IMR-90 (cell line): ENCODE results near the gene ZFP36L1. TPM values are rescaled to one million over a fixed set of nuclear protein-coding genes. Genes with fewer than 3 reads are reported as not detected.

ENCODE experiments used
- ATAC-seq: fragments of 200-7000 bp; cut with Tn5 transposase; 2 replicates; pipeline ENCODE4 v1.9.1; 2020; ENCODE audit warnings: low read depth, mild to moderate bottlenecking, moderate library complexity
- BruUV-seq: library from RNA; stranded (reverse); fragments of 400-500 nt; replicated peaks from 2 replicates; lab custom pipeline; 2021; lab: Mats Ljungman, UMichigan
- CTCF ChIA-PET: fragments of 300-600 bp; formaldehyde crosslinking; extraction: SDS; loops from one replicate; lab custom pipeline; 2021; ENCODE audit warnings: antibody characterized with exemption; lab: Yijun Ruan, JAX
- POLR2A ChIA-PET: fragments of 300-600 bp; sonication (Branson Sonifier 250); formaldehyde crosslinking; loops from one replicate; lab custom pipeline; 2022; ENCODE audit warnings: antibody characterized with exemption; ENCODE audit not compliant: unreplicated experiment; lab: Charles Lee
- DNase-seq: peaks from one replicate; pipeline ENCODE4 v3.0.0; 2013
- H2AFZ ChIP-seq: replicated peaks from 2 replicates; pipeline ENCODE3; 2013; ENCODE audit warnings: low read length, mild to moderate bottlenecking; ENCODE audit not compliant: poor library complexity
- H2AK5ac ChIP-seq: 2 replicates; pipeline ENCODE4 v1.6.1; 2013; ENCODE audit warnings: low read depth, low read length, inconsistent platforms
- H2AK9ac ChIP-seq: replicated peaks from 2 replicates; pipeline ENCODE3; 2013; ENCODE audit warnings: mild to moderate bottlenecking, low read depth, low read length, moderate library complexity; ENCODE audit not compliant: poor library complexity
- H2BK120ac ChIP-seq: 2 replicates; pipeline ENCODE4 v1.6.1; 2013; ENCODE audit warnings: low read depth, low read length, inconsistent platforms
- H2BK15ac ChIP-seq: 3 replicates; pipeline ENCODE4 v1.6.1; 2013; ENCODE audit warnings: low read depth, low read length, inconsistent platforms
- H2BK20ac ChIP-seq: 2 replicates; pipeline ENCODE4 v1.6.1; 2013; ENCODE audit warnings: low read depth, mild to moderate bottlenecking, inconsistent platforms, low read length, moderate library complexity
- H2BK5ac ChIP-seq: 2 replicates; pipeline ENCODE4 v1.6.1; 2013; ENCODE audit warnings: mild to moderate bottlenecking, low read depth, low read length, inconsistent platforms; ENCODE audit not compliant: poor library complexity, severe bottlenecking
- H3K14ac ChIP-seq: replicated peaks from 2 replicates; pipeline ENCODE4 v1.6.1; 2013; ENCODE audit warnings: low read depth, low read length, inconsistent platforms
- H3K18ac ChIP-seq: 2 replicates; pipeline ENCODE4 v1.6.1; 2013; ENCODE audit warnings: low read depth, low read length, control low read depth
- H3K23ac ChIP-seq: 2 replicates; pipeline ENCODE4 v1.6.1; 2013; ENCODE audit warnings: low read depth, low read length, inconsistent platforms
- H3K27ac ChIP-seq: 2 replicates; pipeline ENCODE4 v1.5.1; 2013; ENCODE audit warnings: mild to moderate bottlenecking, control low read depth, low read length; ENCODE audit not compliant: insufficient read depth
- H3K27me3 ChIP-seq: 2 replicates; pipeline ENCODE4 v1.6.1; 2013; ENCODE audit warnings: low read length; ENCODE audit not compliant: control insufficient read depth, insufficient read depth
- H3K36me3 ChIP-seq: 2 replicates; pipeline ENCODE4 v1.6.1; 2013; ENCODE audit warnings: low read length, mixed read lengths; ENCODE audit not compliant: control insufficient read depth, insufficient read depth
- H3K4ac ChIP-seq: 2 replicates; pipeline ENCODE4 v1.6.1; 2013; ENCODE audit warnings: low read depth, low read length, inconsistent platforms
- H3K4me1 ChIP-seq: 2 replicates; pipeline ENCODE4 v1.6.1; 2013; ENCODE audit warnings: low read length, mixed read lengths; ENCODE audit not compliant: control insufficient read depth, insufficient read depth
- H3K4me2 ChIP-seq: 2 replicates; pipeline ENCODE4 v1.6.1; 2013; ENCODE audit warnings: low read depth, mild to moderate bottlenecking, control low read depth, low read length, moderate library complexity
- H3K4me3 ChIP-seq: 2 replicates; pipeline ENCODE4 v1.5.1; 2013; ENCODE audit warnings: low read depth, mild to moderate bottlenecking, control low read depth, low read length, moderate library complexity; ENCODE audit not compliant: insufficient read depth
- H3K56ac ChIP-seq: 2 replicates; pipeline ENCODE4 v1.6.1; 2013; ENCODE audit warnings: low read length, inconsistent platforms; ENCODE audit not compliant: insufficient read depth; ENCODE audit errors: extremely low read depth
- H3K79me1 ChIP-seq, 2 experiments: 2 replicates each; pipeline ENCODE4 v1.6.1; 2013; ENCODE audit warnings: low read length in 2 of 2, inconsistent platforms in 1 of 2, low read depth in 1 of 2
- H3K9ac ChIP-seq: 2 replicates; pipeline ENCODE4 v1.6.1; 2013; ENCODE audit warnings: low read depth, low read length, control low read depth
- H3K9me1 ChIP-seq: 2 replicates; pipeline ENCODE4 v1.6.1; 2013; ENCODE audit warnings: low read length, inconsistent platforms; ENCODE audit not compliant: insufficient read depth
- H3K9me3 ChIP-seq: 2 replicates; pipeline ENCODE4 v1.6.1; 2013; ENCODE audit warnings: low read length; ENCODE audit not compliant: control insufficient read depth, insufficient read depth
- H4K20me1 ChIP-seq: 2 replicates; pipeline ENCODE4 v1.6.1; 2013; ENCODE audit warnings: low read length, inconsistent platforms; ENCODE audit not compliant: insufficient read depth
- H4K5ac ChIP-seq: 2 replicates; pipeline ENCODE4 v1.6.1; 2013; ENCODE audit warnings: mild to moderate bottlenecking, low read depth, low read length, control low read depth
- H4K8ac ChIP-seq, 2 experiments: 2 replicates each; pipeline ENCODE4 v1.6.1; 2013; ENCODE audit warnings: low read depth in 2 of 2, low read length in 2 of 2, control low read depth in 1 of 2, inconsistent platforms in 1 of 2
- H4K91ac ChIP-seq: 2 replicates; pipeline ENCODE4 v1.6.1; 2013; ENCODE audit warnings: low read depth, low read length, inconsistent platforms; ENCODE audit not compliant: insufficient read depth
- BHLHE40 ChIP-seq: fragments of 150-350 bp; IDR thresholded peaks from 2 replicates; pipeline ENCODE4 v1.6.1; 2016; ENCODE audit warnings: mild to moderate bottlenecking, low read depth, low read length
- CEBPB ChIP-seq: IDR thresholded peaks from 2 replicates; pipeline ENCODE4 v1.6.1; 2012; ENCODE audit warnings: low read depth, low read length, improper control_type of control experiment
- CHD1 ChIP-seq: IDR thresholded peaks from 2 replicates; pipeline ENCODE4 v1.6.1; 2012; ENCODE audit warnings: low read depth, low read length, improper control_type of control experiment
- FOS ChIP-seq: fragments of 150-350 bp; IDR thresholded peaks from 2 replicates; pipeline ENCODE4 v1.6.1; 2016; ENCODE audit warnings: low read depth, low read length
- MAFK ChIP-seq: IDR thresholded peaks from 2 replicates; pipeline ENCODE4 v1.6.1; 2012; ENCODE audit warnings: low read depth, low read length, improper control_type of control experiment
- MAZ ChIP-seq: IDR thresholded peaks from 2 replicates; pipeline ENCODE4 v1.6.1; 2012; ENCODE audit warnings: low read depth, mild to moderate bottlenecking, low read length, improper control_type of control experiment, moderate library complexity, borderline replicate concordance
- MXI1 ChIP-seq: IDR thresholded peaks from 2 replicates; pipeline ENCODE4 v1.6.1; 2012; ENCODE audit warnings: low read depth, mild to moderate bottlenecking, low read length, moderate library complexity, borderline replicate concordance
- NFE2L2 ChIP-seq: fragments of 150-350 bp; IDR thresholded peaks from 2 replicates; pipeline ENCODE4 v1.6.1; 2016; ENCODE audit warnings: low read depth, mild to moderate bottlenecking, low read length
- POLR2A ChIP-seq: IDR thresholded peaks from 2 replicates; pipeline ENCODE4 v1.6.1; 2012; ENCODE audit warnings: mild to moderate bottlenecking, low read depth, low read length
- RAD21 ChIP-seq: IDR thresholded peaks from 2 replicates; pipeline ENCODE4 v1.6.1; 2012; ENCODE audit warnings: low read length, improper control_type of control experiment
- RCOR1 ChIP-seq: IDR thresholded peaks from 2 replicates; pipeline ENCODE4 v1.6.1; 2012; ENCODE audit warnings: mild to moderate bottlenecking, low read length, improper control_type of control experiment; ENCODE audit not compliant: insufficient replicate concordance
- RFX5 ChIP-seq: IDR thresholded peaks from 2 replicates; pipeline ENCODE4 v1.8.0; 2012; ENCODE audit warnings: low read depth, mild to moderate bottlenecking, low read length, moderate library complexity
- SMC3 ChIP-seq: fragments of 150-350 bp; IDR thresholded peaks from 2 replicates; pipeline ENCODE4 v1.6.1; 2016; ENCODE audit warnings: low read depth, mild to moderate bottlenecking, antibody characterized with exemption, low read length, moderate library complexity
- WGBS, 2 experiments: methylation state at CpG; one replicate each; pipeline versions ENCODE4 v1.1.5 to v1.1.7; 2013; ENCODE audit warnings: missing lambda C conversion rate in 2 of 2; ENCODE audit not compliant: insufficient read length in 1 of 2; ENCODE audit errors: extremely low coverage in 2 of 2; 5-methylcytosine and 5-hydroxymethylcytosine counted together
- dilution Hi-C: fragments of 300-500 bp; cut with HindIII; formaldehyde crosslinking; loops from one replicate; pipeline ENCODE4 v1.14.3; 2018; ENCODE audit warnings: low sequenced_read_pairs; ENCODE audit not compliant: unreplicated experiment
- in situ Hi-C: fragments of 300-500 bp; cut with MboI; formaldehyde crosslinking; loops from 3 replicates; pipeline ENCODE4 v1.14.3; 2019; ENCODE audit warnings: low sequenced_read_pairs, inconsistent platforms, mixed read lengths
- intact Hi-C: fragments of 100-400 bp; cut with micrococcal nuclease; formaldehyde crosslinking; loops from 2 replicates; pipeline ENCODE4 v1.10.0; 2022
- polyA plus RNA-seq, 3 experiments: library from polyadenylated mRNA; depleted of rRNA; stranded (reverse); fragments of >200 nt; gene quantifications; 2 replicates each; pipeline ENCODE4 v1.2.3, GENCODE V29; 2012; ENCODE audit warnings: low replicate concordance in 1 of 3
- total RNA-seq: library from RNA; depleted of rRNA; stranded (reverse); fragments of >200 nt; gene quantifications from 2 replicates; pipeline ENCODE4 v1.2.3, GENCODE V29; 2012
- TF ChIP-seq, protein P1 (sequence below): fragments of 150-350 bp; IDR thresholded peaks from 2 replicates; pipeline ENCODE4 v1.6.1; 2016; ENCODE audit warnings: low read depth, mild to moderate bottlenecking, low read length, moderate library complexity, borderline replicate concordance
- TF ChIP-seq, protein P2 (sequence below): fragments of 150-350 bp; IDR thresholded peaks from 2 replicates; pipeline ENCODE4 v1.6.1; 2017; ENCODE audit warnings: mild to moderate bottlenecking, antibody characterized with exemption, low read length, low read depth
- TF ChIP-seq, protein P3 (sequence below): conservative IDR thresholded peaks from 2 replicates; pipeline ENCODE4 v1.5.1; 2012; ENCODE audit warnings: mild to moderate bottlenecking, low read depth, low read length, improper control_type of control experiment

ZFP36L1 gene
- total and polyA plus RNA-seq, 2 of the 4 experiments (the other 2 are of a cell fraction), result 6.5 to 140 TPM

DNA sequence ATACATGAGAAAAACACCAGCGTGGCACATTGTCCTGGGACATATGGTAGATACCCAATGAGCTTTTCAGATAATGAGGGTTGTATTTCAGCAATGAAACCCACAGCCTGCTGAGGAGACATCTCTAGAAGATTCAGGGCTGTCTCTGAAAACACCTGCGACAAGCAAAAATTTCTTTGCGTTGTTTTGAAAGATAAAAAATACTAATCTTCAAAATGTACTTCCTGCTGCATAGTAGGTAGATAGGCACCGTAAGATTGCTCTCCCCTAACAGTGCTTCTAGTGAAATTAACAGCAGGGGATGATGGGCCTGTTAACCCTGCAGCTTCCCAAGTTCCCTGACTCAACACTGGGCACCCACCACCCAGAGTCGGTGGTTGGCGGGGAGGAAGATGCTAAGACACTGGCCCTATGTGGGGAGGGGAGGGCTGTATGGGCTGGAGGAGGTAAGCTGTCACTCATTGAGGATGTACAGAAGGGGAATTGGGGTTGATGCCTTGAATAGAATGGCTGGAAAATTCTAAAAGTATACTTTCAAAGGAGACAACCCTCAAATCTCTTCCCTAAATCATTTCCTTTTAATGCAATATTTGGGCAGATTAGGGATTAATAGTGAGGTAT is 20.0 kb downstream of the ZFP36L1 start:
- dilution Hi-C loops, result no loop called here
- POLR2A ChIA-PET, result no interaction called here
- WGBS, 2 experiments, result no CpG with 5 or more reads among the region's 6 CpGs

More for the DNA sequence above, 20.0 kb downstream of the ZFP36L1 start:
- Histone ChIP-seq H2BK120ac (no peak overlapping the region), H3K36me3 (no peaks in the 10 kb centered on the region), H4K5ac (no peak overlapping the region), H3K27me3 (no peaks in the 10 kb centered on the region), H2BK5ac (no peak overlapping the region), H4K91ac (no peak overlapping the region), H3K9me3 (peaks cover 3% of the 10 kb centered on the region; the same call in 1 of the 2 replicates), H4K8ac (no peak overlapping the region), H3K4ac (no peak overlapping the region), H3K79me1 (no peaks in the 10 kb centered on the region), H3K9ac (no peak overlapping the region), H3K9me1 (peaks cover 3% of the 10 kb centered on the region; the same call in 1 of the 2 replicates), H2AK9ac (no peak overlapping the region), H3K27ac (no peak overlapping the region), H3K14ac (no peak overlapping the region), H2BK20ac (no peak overlapping the region), H3K4me2 (no peak overlapping the region), H3K18ac (no peak overlapping the region), H3K4me3 (no peak overlapping the region), H3K4me1 (peaks cover 3% of the 10 kb centered on the region; the same call in 1 of the 2 replicates), H3K56ac (no peak overlapping the region), H4K20me1 (no peaks in the 10 kb centered on the region), H3K23ac (no peak overlapping the region), H2AFZ (no peak overlapping the region), H2AK5ac (no peak overlapping the region), H2BK15ac (no peak overlapping the region)
- DNase-seq (no peak), ATAC-seq (no peak)
- in situ Hi-C loops (no loop called here), intact Hi-C loops (no loop called here)
- CTCF ChIA-PET, result no interaction called here
- BruUV-seq, result no TSS peak
- no peak for TF ChIP-seq CEBPB
- TF ChIP-seq NFE2L2, result no peak
- no peak for TF ChIP-seq MXI1
- TF ChIP-seq RAD21, result no peak
- TF ChIP-seq, protein P1, sequence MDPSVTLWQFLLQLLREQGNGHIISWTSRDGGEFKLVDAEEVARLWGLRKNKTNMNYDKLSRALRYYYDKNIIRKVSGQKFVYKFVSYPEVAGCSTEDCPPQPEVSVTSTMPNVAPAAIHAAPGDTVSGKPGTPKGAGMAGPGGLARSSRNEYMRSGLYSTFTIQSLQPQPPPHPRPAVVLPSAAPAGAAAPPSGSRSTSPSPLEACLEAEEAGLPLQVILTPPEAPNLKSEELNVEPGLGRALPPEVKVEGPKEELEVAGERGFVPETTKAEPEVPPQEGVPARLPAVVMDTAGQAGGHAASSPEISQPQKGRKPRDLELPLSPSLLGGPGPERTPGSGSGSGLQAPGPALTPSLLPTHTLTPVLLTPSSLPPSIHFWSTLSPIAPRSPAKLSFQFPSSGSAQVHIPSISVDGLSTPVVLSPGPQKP, result no peak
- TF ChIP-seq BHLHE40, result no peak
- no peak for TF ChIP-seq POLR2A
- no peak for TF ChIP-seq SMC3
- TF ChIP-seq CHD1, result no peak
- TF ChIP-seq MAZ, result no peak
- TF ChIP-seq, protein P2, sequence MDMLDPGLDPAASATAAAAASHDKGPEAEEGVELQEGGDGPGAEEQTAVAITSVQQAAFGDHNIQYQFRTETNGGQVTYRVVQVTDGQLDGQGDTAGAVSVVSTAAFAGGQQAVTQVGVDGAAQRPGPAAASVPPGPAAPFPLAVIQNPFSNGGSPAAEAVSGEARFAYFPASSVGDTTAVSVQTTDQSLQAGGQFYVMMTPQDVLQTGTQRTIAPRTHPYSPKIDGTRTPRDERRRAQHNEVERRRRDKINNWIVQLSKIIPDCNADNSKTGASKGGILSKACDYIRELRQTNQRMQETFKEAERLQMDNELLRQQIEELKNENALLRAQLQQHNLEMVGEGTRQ, result no peak
- TF ChIP-seq RCOR1, result no peak
- TF ChIP-seq, protein P3, sequence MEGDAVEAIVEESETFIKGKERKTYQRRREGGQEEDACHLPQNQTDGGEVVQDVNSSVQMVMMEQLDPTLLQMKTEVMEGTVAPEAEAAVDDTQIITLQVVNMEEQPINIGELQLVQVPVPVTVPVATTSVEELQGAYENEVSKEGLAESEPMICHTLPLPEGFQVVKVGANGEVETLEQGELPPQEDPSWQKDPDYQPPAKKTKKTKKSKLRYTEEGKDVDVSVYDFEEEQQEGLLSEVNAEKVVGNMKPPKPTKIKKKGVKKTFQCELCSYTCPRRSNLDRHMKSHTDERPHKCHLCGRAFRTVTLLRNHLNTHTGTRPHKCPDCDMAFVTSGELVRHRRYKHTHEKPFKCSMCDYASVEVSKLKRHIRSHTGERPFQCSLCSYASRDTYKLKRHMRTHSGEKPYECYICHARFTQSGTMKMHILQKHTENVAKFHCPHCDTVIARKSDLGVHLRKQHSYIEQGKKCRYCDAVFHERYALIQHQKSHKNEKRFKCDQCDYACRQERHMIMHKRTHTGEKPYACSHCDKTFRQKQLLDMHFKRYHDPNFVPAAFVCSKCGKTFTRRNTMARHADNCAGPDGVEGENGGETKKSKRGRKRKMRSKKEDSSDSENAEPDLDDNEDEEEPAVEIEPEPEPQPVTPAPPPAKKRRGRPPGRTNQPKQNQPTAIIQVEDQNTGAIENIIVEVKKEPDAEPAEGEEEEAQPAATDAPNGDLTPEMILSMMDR, result no peak
- no peak for TF ChIP-seq MAFK
- TF ChIP-seq FOS, result no peak
- TF ChIP-seq RFX5, result no peak
